Small intestine (tissue), 7 donors: ENCODE measurements around the gene QKI. TPM values are rescaled to one million over a fixed set of nuclear protein-coding genes. Genes with fewer than 3 reads are reported as not detected.
"Not testable (repeated sequence)": the region's sequence is repeated elsewhere in the genome, so short reads cannot be mapped to it uniquely, and the experiment has no call there.

Source experiments
- DNase-seq, 2 donors: peaks; one replicate each; pipeline versions ENCODE4 v3.0.0 to v3.0.0-alpha.2; 2013
- FAIRE-seq: peaks from 2 replicates; lab custom pipeline; 2012; peaks lifted over from hg19 to GRCh38; lab: Jason Lieb, UNC
- H3K27ac ChIP-seq, 3 donors: one replicate each; pipeline ENCODE4 v1.5.1; 2013; ENCODE audit warnings: low read length in 2 of 3, mild to moderate bottlenecking in 2 of 3, control low read depth in 1 of 3, inconsistent platforms in 1 of 3, low read depth in 1 of 3, moderate library complexity in 1 of 3
- H3K27me3 ChIP-seq, 3 donors: one replicate each; pipeline ENCODE4 v1.6.1; 2013; ENCODE audit warnings: low read length in 3 of 3, inconsistent platforms in 1 of 3; ENCODE audit not compliant: control insufficient read depth in 3 of 3, insufficient read depth in 3 of 3
- H3K36me3 ChIP-seq, 3 donors: one replicate each; pipeline ENCODE4 v1.6.1; 2013; ENCODE audit warnings: low read length in 3 of 3, inconsistent platforms in 1 of 3, low read depth in 1 of 3, mild to moderate bottlenecking in 1 of 3, moderate library complexity in 1 of 3; ENCODE audit not compliant: control insufficient read depth in 3 of 3, insufficient read depth in 2 of 3
- H3K4me1 ChIP-seq, 3 donors: one replicate each; pipeline ENCODE4 v1.6.1; 2013; ENCODE audit warnings: low read length in 2 of 3, inconsistent platforms in 1 of 3, low read depth in 1 of 3, mild to moderate bottlenecking in 1 of 3, moderate library complexity in 1 of 3; ENCODE audit not compliant: control insufficient read depth in 3 of 3, insufficient read depth in 2 of 3
- H3K4me3 ChIP-seq, 3 donors: one replicate each; pipeline ENCODE4 v1.5.1; 2013; ENCODE audit warnings: low read length in 3 of 3, control low read depth in 1 of 3, inconsistent platforms in 1 of 3, low read depth in 1 of 3, mild to moderate bottlenecking in 1 of 3, moderate library complexity in 1 of 3
- H3K9me3 ChIP-seq, 2 donors: one replicate each; pipeline ENCODE4 v1.6.1; 2013; ENCODE audit warnings: low read depth in 1 of 2, low read length in 1 of 2; ENCODE audit not compliant: control insufficient read depth in 2 of 2, insufficient read depth in 1 of 2
- WGBS, 3 donors: extraction: QIAGEN DNeasy Blood & Tissue Kit; methylation state at CpG; one replicate each; pipeline ENCODE4 v1.1.7; 2013; 5-methylcytosine and 5-hydroxymethylcytosine counted together
- polyA plus RNA-seq, 4 donors: library from polyadenylated mRNA; stranded (reverse) in 3 of 4; unstranded in 1 of 4; fragments of 200-250 nt in 3 of 4; fragments of 120-200 nt in 1 of 4; gene quantifications; one replicate each; pipeline versions ENCODE4 v1.2.1 to v1.2.3, GENCODE V29; 2013
- donor health status: healthy with polysubstance abuse.
- donor health status: control.
- donor health status: control.
- donor health status: Bipolar disorder and iron deficiency.
- donor health status: healthy.

QKI gene
- polyA plus RNA-seq, 4 donors, result 2.5 to 18.9 (median 13.7) TPM

DNA sequence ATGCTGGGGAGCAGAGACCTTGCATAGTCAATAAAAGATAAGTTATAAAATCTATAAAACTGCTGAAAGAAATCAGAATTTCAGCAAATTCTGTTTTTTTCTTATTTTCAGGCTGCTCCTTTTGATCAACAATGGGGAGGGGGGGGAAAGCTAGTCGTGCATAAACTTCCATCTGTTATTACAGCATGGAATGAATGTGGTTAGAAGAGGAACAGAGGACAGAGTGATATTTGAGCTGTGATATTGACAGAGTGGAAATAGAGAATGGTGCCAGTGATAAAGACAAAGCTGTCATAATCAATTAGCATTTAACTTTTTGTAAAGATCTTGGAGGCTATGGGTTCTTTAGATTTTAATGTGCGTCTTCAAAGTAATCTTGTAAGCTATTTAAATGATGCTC is 43.4 kb upstream of the QKI start:
- DNase-seq (no peak), FAIRE-seq (no peak)
- Histone ChIP-seq H3K4me1 (no peaks in the 10 kb centered on the region), H3K36me3 (no peaks in the 10 kb centered on the region), H3K9me3 (no peaks in the 10 kb centered on the region), H3K27me3 (peaks cover 0 to 4% (median 0%) of the 10 kb centered on the region in 3 donors), H3K4me3 (no peak overlapping the region), H3K27ac (no peak overlapping the region)
- 46 to 62% (median 51%) methylated on average over 2 of the region's 2 CpGs for WGBS, 3 donors

GRCh38 chr6:163373240-163373639 is 41.3 kb upstream of the QKI start:
- WGBS, 3 donors, result 71 to 85% (median 79%) methylated on average over 9 of the region's 9 CpGs

DNA sequence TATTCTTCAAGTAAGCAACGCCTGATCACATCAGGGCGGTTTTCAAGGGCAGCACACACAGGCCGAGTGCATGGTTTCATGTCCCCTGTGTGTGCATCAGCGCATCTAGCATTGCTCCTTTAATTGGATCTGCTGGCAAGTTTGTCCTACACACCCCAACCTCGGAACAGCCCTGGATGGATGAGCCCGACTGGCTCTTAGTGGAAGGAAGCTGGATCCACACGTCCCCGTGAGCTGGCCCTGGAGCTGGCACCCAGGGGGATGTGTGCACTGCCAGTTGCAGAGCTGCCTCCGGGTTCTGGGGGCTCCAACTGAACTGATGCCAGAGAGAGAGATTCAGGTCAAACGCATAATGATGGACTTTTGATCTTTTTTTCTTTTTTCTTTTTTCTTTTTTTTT is 39.2 kb upstream of the QKI start:
- FAIRE-seq, result no peak

More at GRCh38 chr6:163373240-163373639, 41.3 kb upstream of the QKI start:
- DNase-seq (no peak), FAIRE-seq (no peak)
- Histone ChIP-seq H3K27ac (no peak overlapping the region), H3K36me3 (no peaks in the 10 kb centered on the region), H3K9me3 (no peaks in the 10 kb centered on the region), H3K4me3 (no peak overlapping the region), H3K4me1 (no peaks in the 10 kb centered on the region), H3K27me3 (peaks cover 0 to 4% (median 0%) of the 10 kb centered on the region in 3 donors)

DNA sequence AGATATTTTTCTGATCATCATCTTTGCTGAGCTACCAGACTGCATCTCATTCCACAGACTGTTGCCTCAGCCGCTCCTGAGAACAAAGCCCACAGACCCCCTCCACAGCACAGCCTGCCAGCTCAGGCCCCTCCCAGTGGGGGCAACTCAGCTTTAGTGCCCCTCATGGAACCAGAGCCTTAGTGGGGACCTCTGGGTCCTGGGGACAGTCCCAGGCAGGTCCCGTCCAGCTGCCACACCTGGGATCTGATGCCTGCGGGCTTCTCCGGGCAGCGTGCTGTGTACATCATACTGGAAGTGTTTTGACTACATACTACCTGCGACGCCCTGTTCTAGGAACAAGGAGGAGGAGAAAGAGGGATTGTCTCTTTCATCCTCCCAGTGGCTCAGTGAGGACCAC is 38.3 kb upstream of the QKI start:
- H3K27me3 ChIP-seq, result no peaks in the 10 kb centered on the region
- no peaks in the 10 kb centered on the region for H3K9me3 ChIP-seq
- WGBS, 3 donors, result 87 to 94% (median 91%) methylated on average over 7 of the region's 7 CpGs
- H3K4me3 ChIP-seq, result no peak overlapping the region
- H3K36me3 ChIP-seq, result no peaks in the 10 kb centered on the region
- FAIRE-seq, result no peak
- no peaks in the 10 kb centered on the region for H3K4me1 ChIP-seq
- DNase-seq, result no peak
- no peak overlapping the region for H3K27ac ChIP-seq

More for the DNA sequence above, 39.2 kb upstream of the QKI start:
- no peak for DNase-seq
- Histone ChIP-seq H3K36me3 (no peaks in the 10 kb centered on the region), H3K27me3 (no peaks in the 10 kb centered on the region), H3K4me3 (no peak overlapping the region), H3K4me1 (no peaks in the 10 kb centered on the region), H3K27ac (no peak overlapping the region), H3K9me3 (no peaks in the 10 kb centered on the region)
- 84 to 91% (median 86%) methylated on average over 10 of the region's 10 CpGs for WGBS, 3 donors

- Histone ChIP-seq H3K27me3 (no peaks in the 10 kb centered on the region), H3K4me1 (no peaks in the 10 kb centered on the region), H3K9me3 (no peaks in the 10 kb centered on the region), H3K4me3 (no peak overlapping the region), H3K27ac (no peak overlapping the region), H3K36me3 (no peaks in the 10 kb centered on the region)
- FAIRE-seq (no peak), DNase-seq (no peak)
- WGBS, 3 donors, result 92 to 95% (median 94%) methylated on average over 10 of the region's 10 CpGs
Observed at GRCh38 chr6:163377561-163377960, 37.0 kb upstream of the QKI start.

- Histone ChIP-seq H3K9me3 (peaks cover 0 to 12% of the 10 kb centered on the region in 2 donors), H3K4me3 (no peak overlapping the region), H3K36me3 (no peaks in the 10 kb centered on the region), H3K27me3 (no peaks in the 10 kb centered on the region), H3K4me1 (no peaks in the 10 kb centered on the region), H3K27ac (no peak overlapping the region)
- WGBS, 3 donors, result 77 to 81% (median 78%) methylated on average over 7 of the region's 7 CpGs
- FAIRE-seq (no peak), DNase-seq (no peak)
Observed at GRCh38 chr6:163380216-163380615, 34.3 kb upstream of the QKI start.

DNA sequence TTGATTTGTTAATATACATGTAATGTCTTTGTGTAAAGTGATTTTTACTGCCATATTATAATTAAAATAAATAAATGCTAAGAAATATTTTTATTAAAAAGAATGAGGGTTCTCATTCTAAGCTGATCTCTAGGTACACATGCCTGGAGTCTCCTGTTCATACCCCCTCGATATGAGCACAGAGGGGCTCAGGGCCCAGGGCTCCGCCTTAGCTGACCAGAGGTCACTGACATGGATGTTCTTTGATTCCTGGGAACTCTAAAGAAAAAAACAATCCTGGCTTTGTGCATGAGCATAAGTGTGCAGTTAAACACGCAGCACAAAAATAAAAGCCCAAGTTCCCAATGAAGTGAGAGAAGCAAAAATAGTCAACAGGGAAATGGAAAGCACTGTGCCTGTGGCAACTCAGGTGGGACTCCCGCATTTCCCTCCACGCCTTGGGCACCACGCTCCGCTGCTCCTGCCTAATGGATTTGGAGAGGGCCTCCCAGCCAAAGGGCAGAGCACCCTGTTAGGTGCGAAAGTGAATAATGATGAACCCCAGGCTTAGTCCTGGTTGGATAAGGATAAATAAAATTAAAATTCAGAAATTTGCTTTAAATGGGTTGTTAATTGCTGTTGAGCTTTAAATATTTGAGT is 33.3 kb upstream of the QKI start:
- WGBS, 3 donors, result 76 to 88% (median 80%) methylated on average over 8 of the region's 8 CpGs
- H3K36me3 ChIP-seq, result no peaks in the 10 kb centered on the region
- FAIRE-seq (no peak), DNase-seq (no peak)
- no peaks in the 10 kb centered on the region for H3K4me1 ChIP-seq
- H3K4me3 ChIP-seq, result no peak overlapping the region
- H3K9me3 ChIP-seq, result peaks cover 0 to 12% of the 10 kb centered on the region in 2 donors
- H3K27ac ChIP-seq, result no peak overlapping the region
- no peaks in the 10 kb centered on the region for H3K27me3 ChIP-seq

GRCh38 chr6:163383396-163383795 is 31.1 kb upstream of the QKI start:
- WGBS, 3 donors, result 64 to 86% (median 66%) methylated on average over 3 of the region's 3 CpGs
- peaks cover 0 to 12% of the 10 kb centered on the region in 2 donors for H3K9me3 ChIP-seq
- not testable (repeated sequence) for DNase-seq, H3K4me1 ChIP-seq, FAIRE-seq, H3K27ac ChIP-seq, H3K4me3 ChIP-seq, H3K27me3 ChIP-seq, H3K36me3 ChIP-seq

DNA sequence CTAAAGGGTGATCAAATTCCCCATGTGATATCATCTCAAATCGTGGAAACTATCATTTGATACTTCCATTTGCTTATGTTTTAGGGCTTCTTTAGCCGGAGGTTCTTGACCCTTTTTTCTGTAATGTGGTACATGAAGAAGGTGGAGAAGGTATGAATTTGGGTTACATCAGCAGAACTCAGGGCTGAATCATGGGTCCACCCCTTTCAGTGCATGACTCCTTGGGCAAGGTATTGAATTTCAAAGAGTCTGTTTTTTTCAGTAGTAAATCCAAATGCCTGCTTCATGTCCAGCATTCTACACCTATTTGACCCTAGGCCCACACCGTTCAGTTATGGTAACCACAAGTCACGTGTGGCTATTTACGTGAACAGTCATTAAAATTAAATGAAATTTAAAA is 30.6 kb upstream of the QKI start:
- Histone ChIP-seq H3K9me3 (peaks cover 0 to 12% of the 10 kb centered on the region in 2 donors), H3K4me1 (no peaks in the 10 kb centered on the region), H3K36me3 (no peaks in the 10 kb centered on the region), H3K27ac (no peak overlapping the region), H3K4me3 (no peak overlapping the region), H3K27me3 (peaks cover 0 to 5% (median 3%) of the 10 kb centered on the region in 3 donors)
- DNase-seq, result no peak
- WGBS, 3 donors, result 87 to 97% (median 89%) methylated on average over 5 of the region's 5 CpGs
- FAIRE-seq, result no peak
